Left colon (tissue), 2 donors: ENCODE measurements around the gene SPI1. TPM values are rescaled to one million over a fixed set of nuclear protein-coding genes. Genes with fewer than 3 reads are reported as not detected.

ENCODE experiments used
- ATAC-seq: fragments of 200-7000 bp; cut with Tn5 transposase; one replicate; pipeline ENCODE4 v1.9.1; 2020; ENCODE audit warnings: mild to moderate bottlenecking, moderate library complexity
- DNase-seq, 2 donors: peaks; one replicate each; pipeline ENCODE4 v3.0.0-alpha.2; 2020
- intact Hi-C, 2 donors: fragments of 100-400 bp; cut with DNase I in 1 of 2; cut with micrococcal nuclease in 1 of 2; formaldehyde crosslinking; loops; one replicate each; pipeline versions ENCODE4 v1.11.2 to v1.14.0; 2022; cut with DNase I, micrococcal nuclease
- total RNA-seq, 2 donors: library from RNA; stranded (reverse); fragmentation: NEBNext Ultra II Directional; extraction: Animal tissue kit (Norgen Biotek cat#: 25700); gene quantifications; one replicate each; pipeline ENCODE4 v1.2.1, GENCODE V29; 2021
- donor health status: DM: no; HTN: no; CAD: no.
- donor health status: DM: yes; HTN: yes; CAD: no.

The SPI1 gene
- total RNA-seq, 2 donors from 2014 or later = 5.0 to 15.8 TPM

DNA sequence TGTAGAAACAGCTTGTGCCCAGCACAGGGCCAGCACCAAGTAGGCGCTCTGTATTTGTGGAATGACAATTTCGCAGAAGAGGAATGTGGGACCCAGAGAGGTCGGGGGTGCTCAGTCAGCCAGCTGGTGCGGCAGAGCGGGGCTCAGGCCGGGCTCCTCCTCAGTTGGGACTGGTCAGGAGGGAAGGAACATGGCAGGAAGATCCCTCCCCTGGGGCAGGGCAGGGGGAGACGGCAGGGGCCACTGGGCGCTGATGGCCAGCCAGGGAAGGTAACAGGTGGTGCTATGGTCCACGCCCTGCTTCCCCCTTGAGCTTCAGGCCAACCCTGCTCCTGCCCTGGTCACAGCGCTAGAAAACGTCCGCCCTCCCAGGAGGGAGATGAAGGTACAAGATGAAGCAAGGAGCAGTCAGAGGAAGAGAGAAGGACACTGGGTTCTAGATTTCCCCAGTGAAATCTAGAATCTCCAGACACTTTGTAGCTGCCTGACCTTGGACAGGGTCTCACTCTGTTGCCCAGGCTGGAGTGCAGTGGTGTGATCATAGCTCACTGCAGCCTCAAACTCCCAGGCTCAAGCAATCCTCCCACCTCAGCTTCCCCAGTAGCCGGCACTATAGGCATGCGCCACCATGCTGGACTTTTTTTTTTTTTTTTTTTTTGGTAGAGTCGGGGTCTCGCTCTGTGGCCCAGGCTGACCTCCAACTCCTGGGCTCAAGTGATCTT is 13.5 kb upstream of the SPI1 start:
- intact Hi-C loops = no loop called here
- DNase-seq (no peak), ATAC-seq (no peak)

DNA sequence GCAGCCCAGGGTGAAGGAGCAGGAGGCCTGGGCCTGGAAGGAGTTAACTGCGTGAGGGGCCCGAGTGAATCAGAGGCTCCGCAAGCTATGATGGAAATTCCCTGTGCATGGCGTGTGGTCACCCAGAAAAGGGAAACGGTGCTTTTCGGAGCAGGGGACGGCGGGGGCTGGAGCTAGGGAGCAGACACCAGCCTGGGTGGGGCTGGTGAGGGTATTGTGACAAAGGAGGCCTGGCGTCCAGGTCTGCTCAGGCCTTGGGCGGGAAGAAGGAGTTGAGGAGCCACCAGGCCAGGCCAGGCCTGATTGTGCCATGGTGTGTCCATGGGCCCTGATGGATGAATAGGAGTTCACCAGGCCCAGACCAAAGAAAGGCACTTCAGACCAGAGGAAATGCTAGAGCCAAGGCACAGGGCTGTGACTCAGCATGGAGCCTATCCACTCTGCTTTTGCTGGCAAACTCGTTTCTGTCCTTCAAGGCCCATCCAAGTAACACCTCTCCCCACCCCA is 12.8 kb upstream of the SPI1 start:
- DNase-seq = no peak
- intact Hi-C loops = no loop called here
- ATAC-seq = no peak

DNA sequence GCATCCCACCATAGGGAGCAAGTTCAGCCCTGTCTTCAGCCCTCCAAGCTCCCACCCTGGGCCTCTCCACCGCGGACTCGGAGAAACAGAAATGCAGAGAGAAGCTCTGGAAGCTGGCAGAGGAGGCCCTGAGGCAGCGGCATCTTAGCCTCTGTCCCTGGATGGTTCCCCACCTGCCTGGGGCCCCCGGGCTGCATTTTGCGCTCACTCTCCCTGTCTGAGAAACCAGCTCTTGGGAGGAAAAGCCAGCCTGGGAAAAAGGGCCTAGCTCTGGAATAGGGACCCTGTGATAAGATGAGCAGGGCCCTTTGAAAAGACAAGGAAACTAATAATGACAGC is 12.0 kb upstream of the SPI1 start:
- ATAC-seq (no peak), DNase-seq (no peak)
- intact Hi-C loops = no loop called here

DNA sequence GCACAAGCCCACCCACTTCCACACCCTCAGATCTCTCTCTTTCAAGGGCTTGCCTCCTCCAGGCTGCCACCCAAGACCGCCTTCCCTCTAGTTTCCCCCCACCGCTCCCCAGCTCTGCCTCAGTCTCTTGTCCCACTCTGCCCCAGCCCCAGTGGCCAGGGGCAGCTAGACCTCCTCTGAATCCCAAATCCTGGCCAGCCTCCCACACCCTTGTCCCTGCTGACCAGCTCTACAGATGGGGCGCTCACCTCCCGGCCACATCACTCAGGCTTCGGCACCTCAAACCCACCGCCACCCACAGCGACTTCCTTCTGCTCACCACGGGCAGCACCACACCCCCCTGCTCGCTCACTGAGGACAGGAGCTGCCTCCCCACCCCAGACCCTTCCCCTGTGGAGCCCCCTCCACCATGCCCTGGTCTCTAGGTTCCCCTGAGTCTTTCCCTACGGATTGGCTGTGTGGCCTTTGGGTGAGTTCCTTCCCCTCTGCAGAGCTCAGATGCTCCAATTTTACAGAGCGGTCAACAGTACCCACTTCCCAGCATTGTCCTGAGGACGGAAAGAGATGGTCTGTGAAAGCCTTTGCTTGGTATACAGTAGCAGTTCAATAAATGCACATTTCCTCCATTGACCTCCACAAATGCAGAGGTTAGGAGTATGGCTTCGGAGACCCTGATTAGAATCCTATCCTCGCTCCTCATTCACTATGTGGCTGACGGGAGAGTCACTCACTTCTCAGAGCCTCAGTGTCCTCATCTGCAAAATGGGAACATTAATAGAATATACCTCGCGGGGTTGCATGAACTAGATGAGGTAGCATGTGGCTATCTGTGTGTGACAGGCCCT is 11.5 kb upstream of the SPI1 start:
- intact Hi-C loops = no loop called here
- DNase-seq (no peak), ATAC-seq (no peak)

GRCh38 chr11:47388697-47389576 is 10.6 kb upstream of the SPI1 start:
- no peak for DNase-seq
- no peak for ATAC-seq
- intact Hi-C loops = no loop called here

DNA sequence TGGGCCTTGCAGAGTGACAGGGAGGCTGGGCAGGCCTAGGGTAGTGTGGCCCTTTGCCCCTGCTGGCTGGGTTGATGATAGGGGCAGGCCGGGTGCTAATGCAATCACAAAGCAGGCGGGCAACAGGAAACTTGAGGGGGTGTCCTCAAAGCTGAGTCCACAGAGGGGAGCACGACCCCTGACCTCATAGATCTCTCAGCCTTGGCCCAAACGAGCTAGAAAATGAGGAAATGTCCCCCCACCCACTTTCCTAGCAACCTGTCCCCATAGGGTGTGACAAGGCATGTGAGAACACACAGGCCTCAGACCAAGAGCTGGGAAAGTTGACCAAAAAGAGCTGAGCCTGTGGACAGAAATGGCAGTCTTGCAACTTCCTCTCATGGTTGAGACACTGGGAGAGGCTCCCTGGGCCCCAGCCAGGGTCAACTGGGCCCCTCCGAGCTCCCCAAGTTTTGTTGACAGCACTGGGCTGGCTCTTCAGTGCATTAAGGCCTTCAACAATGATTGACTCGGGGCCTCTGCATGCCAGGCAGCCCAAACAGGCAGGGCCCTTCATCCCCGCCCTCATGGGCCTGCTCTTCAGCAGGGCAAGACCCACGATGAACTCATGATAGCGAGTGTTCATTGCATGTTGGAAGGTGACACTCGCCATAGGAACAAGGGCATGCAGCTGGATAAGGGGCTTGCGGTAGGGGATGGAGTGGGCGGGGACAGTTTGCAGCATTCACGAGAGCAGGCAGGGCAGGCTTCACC is 9.8 kb upstream of the SPI1 start:
- intact Hi-C loops = no loop called here
- DNase-seq (no peak), ATAC-seq (no peak)

- no peak for ATAC-seq
- intact Hi-C loops = no loop called here
- DNase-seq = no peak
Measured at GRCh38 chr11:47384498-47384897, 6.2 kb upstream of the SPI1 start.

DNA sequence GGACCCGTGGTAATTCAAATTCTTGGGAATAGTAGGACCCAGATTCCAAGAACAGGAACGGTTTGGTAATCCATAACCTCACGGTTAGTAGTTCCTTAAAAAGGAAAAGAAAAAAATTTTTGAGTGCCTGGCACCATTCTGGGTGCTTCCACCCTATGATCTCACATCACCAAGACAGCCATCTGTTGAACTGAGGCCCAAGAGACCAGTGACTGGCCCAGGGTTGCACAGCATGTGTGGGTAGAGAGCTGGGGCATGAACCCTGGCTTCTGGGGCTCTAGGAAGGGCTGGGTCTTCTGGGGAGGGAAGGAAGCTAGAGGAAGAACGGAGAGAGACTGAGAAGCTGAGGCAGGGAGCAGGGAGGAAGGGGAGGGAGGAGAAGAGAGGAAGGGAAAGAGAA is 4.7 kb upstream of the SPI1 start:
- intact Hi-C loops = no loop called here
- DNase-seq = no peak
- ATAC-seq = no peak

- intact Hi-C loops = no loop called here
- DNase-seq = no peak
- ATAC-seq = no peak
Measured at GRCh38 chr11:47380078-47380477, 1.7 kb upstream of the SPI1 start.

- DNase-seq (no peak), ATAC-seq (no peak)
- intact Hi-C loops = loop anchor here (10.0 kb wide), 2 partner anchors 65 to 75 kb away; partner anchors contain the start of gene RAPSN (in 1 of the 2)
Measured at GRCh38 chr11:47379317-47379716, 970 bp upstream of the SPI1 start.

DNA sequence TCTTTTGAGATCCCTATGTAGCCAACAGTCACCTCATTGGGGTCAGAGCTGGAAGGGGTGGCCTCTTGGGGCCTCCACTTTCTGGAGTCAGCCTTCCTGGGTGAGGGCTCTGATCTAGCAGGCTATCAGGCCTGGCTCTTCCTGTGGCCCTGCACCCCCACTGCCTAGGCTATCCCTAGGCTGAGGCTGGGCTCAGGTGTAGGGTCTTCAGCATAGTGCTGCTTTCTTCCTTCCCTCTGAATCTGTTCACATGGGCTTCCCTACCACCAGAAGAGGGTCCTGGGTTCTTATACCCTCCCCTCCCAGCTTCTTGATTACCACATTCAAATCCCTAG is 456 bp upstream of the SPI1 start:
- DNase-seq = no peak
- intact Hi-C loops = loop anchor here (10.0 kb wide), 2 partner anchors 66 to 76 kb away; partner anchors contain the start of gene RAPSN (in 1 of the 2)

GRCh38 chr11:47377571-47378009 is 757 bp downstream of the SPI1 start:
- ATAC-seq = no peak
- intact Hi-C loops = loop anchor here (10.0 kb wide), 2 partner anchors 67 to 77 kb away; partner anchors contain the start of gene RAPSN (in 1 of the 2)
- no peak for DNase-seq

More for the DNA sequence above, 456 bp upstream of the SPI1 start:
- ATAC-seq = no peak

GRCh38 chr11:47376525-47377371 is 1.6 kb downstream of the SPI1 start:
- intact Hi-C loops = loop anchor here (10.0 kb wide), 2 partner anchors 68 to 78 kb away; partner anchors contain the start of gene RAPSN (in 1 of the 2)
- DNase-seq = peak in 1 of 2 donors; percentile 41

GRCh38 chr11:47376107-47376524 is 2.2 kb downstream of the SPI1 start:
- ATAC-seq (no peak), DNase-seq (no peak)
- intact Hi-C loops = loop anchor here (10.0 kb wide), 2 partner anchors 69 to 79 kb away; partner anchors contain the start of gene RAPSN (in 1 of the 2)

More at GRCh38 chr11:47376525-47377371, 1.6 kb downstream of the SPI1 start:
- no peak for ATAC-seq

- no peak for ATAC-seq
- no peak for DNase-seq
- intact Hi-C loops = loop anchor here (10.0 kb wide), 2 partner anchors 69 to 79 kb away; partner anchors contain the start of gene RAPSN (in 1 of the 2)
Measured at GRCh38 chr11:47375546-47376085, 2.7 kb downstream of the SPI1 start.

- DNase-seq = no peak
- intact Hi-C loops = loop anchor here (10.0 kb wide), 2 partner anchors 70 to 80 kb away; partner anchors contain the start of gene RAPSN (in 1 of the 2)
Measured at GRCh38 chr11:47375020-47375419, 3.3 kb downstream of the SPI1 start.

DNA sequence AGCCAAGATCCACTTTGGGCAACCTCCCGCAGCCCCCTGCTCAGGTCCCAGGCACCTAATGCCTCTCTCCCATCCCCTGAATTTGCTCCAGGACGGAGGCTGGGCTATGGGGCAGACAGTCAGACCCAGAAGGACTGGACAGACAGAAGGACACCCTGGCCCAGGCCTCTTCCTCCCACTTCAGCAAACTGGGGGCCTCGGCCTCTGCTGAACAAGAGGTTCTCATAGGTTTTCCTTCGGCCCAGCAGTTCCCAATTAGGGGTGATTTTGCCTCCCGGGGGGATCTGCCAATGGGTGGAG is 3.7 kb downstream of the SPI1 start:
- DNase-seq (no peak), ATAC-seq (no peak)
- intact Hi-C loops = loop anchor here (10.0 kb wide), 2 partner anchors 70 to 80 kb away; partner anchors contain the start of gene RAPSN (in 1 of the 2)

More at GRCh38 chr11:47375020-47375419, 3.3 kb downstream of the SPI1 start:
- no peak for ATAC-seq
